GM04503 (cell line): ENCODE measurements around the gene SH2D5.
"Not testable (repeated sequence)": the region's sequence is repeated elsewhere in the genome, so short reads cannot be mapped to it uniquely, and the experiment has no call there.

Source experiments
- DNase-seq: peaks from one replicate; pipeline ENCODE4 v3.0.0-alpha.2; 2012; ENCODE audit warnings: low read depth

SH2D5 gene

DNA sequence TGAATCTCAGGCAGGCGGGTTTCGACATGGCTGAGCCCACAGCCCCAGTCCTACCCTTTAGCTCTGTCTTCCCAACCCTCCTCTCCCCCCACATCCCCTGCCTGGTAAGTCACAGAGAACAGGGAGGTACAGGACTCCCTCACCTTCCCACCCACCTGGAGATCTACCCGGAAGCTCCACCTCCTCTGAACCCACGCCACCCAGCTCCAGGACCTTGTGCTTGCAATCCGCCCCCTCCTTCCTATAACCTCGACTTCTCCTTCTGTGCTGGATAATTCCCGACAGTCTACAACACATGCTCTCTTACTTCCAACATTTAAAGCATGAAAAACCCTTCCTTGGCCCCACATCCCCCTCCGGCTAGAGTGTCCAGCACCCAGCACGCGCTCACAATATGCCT is 37.0 kb downstream of the SH2D5 start:
- no peak for DNase-seq

DNA sequence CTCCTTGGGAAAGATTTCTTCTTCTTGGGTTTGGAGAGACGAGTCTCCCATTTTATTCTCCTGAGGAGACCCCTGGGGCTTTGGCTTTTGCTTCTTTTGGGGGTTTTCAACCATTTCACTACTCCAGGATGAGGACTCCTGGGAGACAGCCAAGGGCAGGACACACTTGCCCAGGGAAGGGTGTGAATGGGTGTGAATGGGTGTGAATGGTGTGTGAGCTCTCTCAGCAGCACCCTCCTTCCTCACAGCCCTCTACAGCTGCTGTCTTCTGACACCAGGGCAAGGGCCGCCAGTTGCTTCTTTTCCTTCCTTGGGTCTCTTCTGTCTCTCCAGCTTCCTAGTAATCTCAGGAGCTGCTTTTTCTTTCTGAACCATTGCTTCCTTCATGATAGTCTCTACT is 38.9 kb downstream of the SH2D5 start:
- DNase-seq, result no peak

DNA sequence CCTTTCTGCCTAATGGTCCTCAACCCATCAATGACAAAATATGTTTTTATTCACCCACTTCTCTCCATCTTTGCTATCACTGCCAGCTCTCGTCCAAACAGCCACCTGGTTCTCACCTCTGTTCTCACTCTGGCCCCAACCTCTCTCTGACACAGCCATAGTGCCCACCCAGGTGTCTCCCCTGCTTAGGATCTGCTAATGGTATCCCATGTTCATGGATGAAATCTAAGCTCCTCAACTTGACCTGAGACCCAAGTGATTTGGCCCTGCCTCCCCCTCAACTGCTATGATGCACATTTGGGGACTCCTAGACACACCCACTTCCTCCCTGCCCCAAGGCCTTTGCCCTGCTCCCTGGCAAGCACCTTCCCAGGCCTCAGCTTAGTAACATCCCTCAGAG is 40.6 kb downstream of the SH2D5 start:
- no peak for DNase-seq

DNA sequence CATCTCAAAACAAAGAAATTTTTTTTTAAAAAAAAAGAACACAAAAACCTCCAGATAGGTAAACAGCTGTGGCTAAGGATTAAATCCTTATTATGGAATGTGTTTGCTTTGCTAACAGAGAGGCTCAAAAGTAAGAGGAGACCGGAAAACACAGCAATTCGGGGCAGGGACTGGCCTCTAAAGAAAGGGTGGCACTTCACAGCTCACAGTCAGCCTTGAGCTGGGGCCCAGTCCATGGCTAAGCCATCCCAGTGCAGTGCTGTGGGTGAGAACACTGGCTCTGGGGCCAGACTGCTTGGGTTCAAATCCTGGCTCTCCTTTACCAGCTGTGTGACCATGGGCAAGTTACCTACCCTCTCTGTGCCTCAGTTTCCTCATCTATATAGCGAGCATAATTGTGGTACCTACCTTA is 42.9 kb downstream of the SH2D5 start:
- no peak for DNase-seq

DNA sequence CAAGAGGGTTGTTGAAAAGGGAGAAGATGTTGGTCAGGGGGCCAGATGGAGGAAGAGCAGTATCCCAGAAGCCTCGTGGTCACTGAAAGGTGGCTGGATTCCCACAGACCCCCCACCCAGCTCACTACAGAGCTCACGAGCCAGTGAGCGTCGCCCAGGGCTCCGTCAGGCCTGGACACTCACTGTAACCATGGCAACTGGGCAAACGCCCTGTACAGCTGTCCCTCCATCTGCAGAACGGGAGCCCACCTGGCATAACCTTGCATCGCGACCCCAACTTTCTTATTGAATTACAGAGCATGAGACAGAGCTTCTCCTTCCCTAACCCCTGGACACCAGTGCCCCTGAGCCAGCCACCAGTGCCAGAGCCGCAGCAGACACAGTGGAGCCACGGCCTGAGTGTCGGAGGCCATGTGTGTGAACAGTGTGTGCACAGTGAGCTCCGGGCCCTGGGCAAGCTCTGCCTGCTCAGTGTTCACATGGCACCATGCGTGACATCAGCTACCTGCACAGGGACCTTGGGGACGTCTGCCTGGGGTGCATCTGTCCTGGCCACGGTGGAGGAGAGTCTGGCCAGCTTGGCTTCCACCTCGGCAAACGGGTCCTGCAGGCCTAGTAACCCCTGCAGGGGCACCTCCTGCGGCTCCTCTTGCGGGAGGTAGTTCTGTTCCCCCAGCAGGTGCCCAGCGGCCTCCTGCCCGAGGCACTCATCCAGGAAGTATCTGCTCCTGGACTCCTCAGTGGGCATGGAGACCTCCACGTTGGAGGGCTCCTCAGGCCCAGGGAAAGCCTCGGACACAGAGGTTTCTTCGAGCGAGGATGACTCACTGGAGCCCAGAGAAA is 45.4 kb downstream of the SH2D5 start:
- DNase-seq, result no peak

DNA sequence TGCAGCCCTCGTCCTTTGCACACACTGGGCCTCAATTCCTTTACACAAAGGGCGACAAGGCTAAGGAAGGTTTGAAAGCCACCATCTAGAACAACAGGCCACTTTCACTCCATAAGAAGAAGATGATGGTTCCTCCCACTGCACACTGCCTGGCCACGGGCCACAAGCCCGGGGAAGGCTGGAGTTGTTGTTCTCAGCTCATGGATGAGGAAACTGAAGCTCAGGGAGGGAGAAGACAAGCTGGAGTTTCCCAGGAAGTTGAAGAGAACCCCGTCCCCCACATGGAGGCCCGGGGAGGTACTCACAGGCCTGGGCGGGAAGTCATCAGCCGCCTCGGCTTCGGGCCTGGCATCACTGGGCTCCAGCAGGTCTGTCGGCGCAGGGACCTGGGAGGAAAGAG is 46.8 kb downstream of the SH2D5 start:
- no peak for DNase-seq

DNA sequence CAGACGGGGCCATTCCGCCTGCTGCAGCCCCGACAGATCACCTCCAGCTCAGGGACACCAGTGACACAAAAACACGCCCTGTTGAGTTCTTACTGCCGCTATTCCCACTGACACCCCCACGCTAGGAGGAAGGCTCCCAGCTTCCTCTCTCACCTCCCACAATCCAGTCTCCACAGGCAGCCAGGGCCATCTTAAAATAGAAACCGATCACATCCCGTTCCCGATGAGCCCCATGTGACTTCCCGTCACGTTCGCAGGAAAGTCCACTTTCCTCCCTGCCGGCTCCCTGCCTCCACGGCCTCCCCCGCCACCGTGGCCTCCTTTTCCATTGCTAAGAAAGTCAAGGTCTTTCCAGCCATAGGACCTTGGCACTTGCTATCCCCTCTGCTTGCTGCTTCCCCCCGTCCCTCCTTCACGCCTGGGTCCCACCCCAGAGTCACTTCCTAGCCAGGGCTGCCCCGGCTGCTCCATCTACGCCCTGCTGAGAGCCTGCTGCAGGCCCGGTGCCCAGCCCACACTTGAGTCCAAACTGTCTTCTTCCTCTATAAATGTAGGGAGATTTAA is 47.3 kb downstream of the SH2D5 start:
- DNase-seq, result no peak

DNA sequence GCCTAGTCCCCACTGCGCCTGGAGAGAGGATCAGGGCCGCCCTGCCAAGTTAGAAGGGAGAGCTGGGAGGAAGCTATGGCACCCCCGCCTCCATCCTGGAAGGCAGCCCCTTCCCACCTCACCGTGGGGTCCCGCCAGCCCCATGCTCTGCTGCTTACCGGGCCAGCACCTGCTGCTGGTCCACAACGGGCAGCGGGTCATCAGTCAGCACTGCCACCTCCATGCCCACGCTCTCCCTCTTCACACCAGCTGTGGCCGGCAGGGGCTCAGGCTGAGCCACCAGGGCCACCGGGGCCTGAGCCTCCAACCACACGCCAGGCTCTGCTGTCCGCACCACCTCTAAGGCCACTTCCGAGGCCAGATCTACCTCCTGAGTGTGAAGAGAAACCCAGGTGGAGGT is 47.9 kb downstream of the SH2D5 start:
- no peak for DNase-seq

DNA sequence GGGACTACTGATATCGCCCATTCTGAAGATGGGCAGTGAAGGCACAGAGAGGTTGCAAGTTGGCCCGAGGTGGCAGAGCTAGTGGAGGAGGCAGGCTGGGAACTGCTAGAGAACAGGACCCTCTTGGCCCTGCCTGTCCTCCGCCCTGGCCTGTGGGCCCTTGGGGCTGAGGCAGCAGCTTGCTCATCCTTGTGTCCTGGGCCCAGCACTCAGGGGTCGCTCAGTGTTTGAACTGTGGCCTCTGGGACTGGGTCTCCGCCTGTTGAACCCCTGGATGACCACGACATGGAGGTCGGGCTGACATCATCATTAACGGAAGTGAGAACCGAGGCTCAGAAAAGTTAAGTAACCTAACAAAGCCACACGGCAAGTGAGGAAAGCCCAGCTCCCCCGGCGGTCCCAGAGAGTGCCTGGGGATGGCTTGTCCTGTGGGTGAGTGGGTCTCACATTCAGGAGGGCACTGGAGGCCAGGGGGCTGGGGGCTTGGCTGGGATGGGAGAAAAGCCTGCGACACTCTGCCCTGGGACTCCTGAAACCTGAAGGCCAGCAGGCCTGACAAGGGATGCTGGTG is 48.4 kb downstream of the SH2D5 start:
- DNase-seq, result no peak

DNA sequence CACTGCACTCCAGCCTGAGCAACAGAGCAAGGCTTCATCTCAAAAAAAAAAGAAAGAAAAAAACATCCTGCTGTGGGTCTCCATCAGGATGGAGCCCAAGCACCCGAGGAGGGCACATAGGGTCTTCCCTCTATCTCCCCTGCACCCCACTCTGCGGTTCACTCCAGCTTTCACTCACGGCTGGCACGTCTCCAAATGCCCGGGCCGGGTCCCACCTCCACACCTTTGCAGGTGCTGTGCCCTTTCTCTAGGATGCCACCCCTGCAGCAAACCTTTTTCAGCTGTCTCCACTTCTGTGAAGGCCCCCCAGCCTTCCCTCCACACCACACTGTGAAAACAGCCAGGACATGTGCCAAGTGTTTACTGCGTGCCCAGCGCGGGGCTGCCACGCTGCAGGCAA is 48.9 kb downstream of the SH2D5 start:
- no peak for DNase-seq

DNA sequence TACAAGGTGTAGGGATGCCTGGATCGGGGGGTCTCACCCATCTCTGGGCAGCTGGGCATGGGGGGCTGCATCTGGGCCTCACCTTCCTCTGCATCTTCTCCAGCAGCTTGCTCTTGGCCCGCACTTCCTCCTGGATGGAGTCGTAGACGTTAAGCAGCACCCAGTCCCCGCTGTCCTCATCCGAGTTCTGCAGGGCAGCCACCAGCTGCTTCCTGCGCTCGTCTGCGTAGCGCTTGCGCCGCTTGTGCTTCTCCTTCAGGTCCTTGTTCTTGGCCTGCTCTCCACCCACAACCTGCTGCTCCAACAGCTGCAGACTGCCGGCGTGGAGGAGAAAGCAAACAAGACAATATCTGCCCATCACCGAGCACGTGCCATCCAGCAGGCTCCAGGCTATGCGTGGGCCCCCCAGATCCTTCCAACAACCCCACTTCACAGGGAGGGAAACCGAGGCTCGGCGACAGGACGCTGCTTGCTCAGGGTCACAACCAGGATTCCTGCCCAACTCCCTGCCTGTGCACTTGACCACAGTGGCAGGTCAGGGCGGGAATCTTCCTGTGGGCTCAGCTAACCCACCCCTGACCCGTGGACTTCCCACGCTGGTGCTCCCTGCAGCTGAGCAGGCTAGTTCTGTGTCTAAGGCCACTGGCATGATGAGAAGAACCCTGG is 49.8 kb downstream of the SH2D5 start:
- DNase-seq, result no peak

DNA sequence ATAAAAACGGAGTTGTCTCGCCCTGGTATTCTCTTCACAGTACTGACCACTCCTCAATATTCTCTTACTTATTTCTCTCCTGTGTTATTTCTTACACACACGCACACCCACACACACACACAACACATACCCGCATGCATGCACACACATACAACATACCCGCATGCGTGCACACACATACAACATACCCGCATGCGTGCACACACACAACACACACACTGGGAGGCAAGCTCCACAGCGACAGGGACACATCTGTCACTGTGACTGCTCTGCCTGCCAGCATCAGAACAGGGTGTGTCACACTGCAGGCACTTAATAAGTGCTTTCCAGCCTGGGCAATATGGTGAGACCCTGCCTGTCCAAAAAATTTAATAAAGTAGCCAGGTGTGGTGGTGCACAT is 50.5 kb downstream of the SH2D5 start:
- DNase-seq, result no peak

DNA sequence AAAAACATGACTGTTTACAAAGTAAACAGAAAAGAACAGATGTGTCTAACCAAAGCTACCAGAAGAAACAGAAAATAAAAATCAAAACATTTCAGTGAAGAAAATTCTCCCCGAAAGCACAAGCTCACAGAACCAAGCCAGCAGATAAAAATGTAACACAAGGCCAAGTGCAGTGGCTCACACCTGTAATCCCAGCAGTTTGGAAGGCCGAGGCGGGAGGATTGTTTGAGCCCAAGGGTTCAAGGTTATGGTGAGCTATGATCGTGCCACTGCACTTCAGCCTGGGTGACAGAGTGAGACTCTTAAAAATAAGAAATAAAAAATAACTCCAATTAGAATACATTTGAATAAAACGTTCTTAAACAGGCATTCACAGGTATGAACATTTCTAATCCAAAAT is 52.2 kb downstream of the SH2D5 start:
- DNase-seq, result no peak

DNA sequence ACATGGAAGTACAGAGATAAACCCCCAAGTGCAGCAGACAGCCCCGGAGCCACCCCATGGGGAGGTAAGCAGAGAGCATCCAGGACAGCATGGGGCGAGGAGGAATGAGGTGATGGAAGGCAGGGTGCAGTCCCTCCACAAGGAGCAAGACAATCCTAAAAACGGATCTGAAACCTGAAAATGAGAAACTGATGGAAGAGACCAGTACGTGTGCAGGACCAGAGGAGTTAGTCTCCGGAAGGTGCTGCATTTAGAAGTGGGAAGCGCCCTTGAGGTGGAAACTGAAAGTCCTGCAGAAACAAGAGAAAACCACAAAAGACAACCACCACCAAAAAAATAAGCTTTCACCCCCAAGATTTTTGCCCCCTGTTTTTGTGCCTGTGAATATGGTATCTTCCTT is 53.9 kb downstream of the SH2D5 start:
- DNase-seq, result no peak

DNA sequence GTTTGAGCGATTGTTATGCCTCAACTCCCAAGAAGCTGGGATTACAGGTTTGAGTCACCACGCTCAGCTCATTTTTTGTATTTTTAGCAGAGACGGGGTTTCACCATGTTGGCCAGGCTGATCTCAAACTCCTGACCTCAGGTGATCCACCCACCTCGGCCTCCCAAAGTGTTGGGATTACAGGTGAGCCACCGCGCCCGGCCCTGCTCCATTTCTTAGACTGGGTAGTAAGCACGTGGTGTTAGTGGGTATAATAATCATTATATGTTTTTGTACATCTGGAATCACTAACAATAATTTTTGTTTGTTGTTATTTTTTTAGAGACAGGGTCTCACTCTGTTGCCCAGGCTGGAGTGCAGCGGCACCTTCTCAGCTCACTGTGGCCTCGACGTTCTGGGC is 58.9 kb downstream of the SH2D5 start:
- DNase-seq, result not testable (repeated sequence)

DNA sequence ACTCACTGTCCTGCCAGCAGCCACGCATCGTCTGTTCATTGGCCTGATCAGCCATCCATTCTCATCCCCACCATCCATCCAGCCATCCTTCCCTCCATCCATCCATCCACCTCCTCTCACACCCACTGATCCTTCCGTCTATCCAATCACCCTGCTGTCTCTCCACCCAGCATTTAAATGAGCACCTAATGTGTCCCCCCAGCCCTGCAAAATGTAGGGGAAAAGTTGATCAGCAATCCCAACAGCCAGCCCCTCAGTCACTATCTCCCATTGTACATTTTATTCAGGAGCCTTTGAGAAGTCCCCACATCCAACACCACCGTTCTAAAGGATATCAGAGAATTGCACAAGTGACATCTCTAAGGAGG is 60.3 kb downstream of the SH2D5 start:
- DNase-seq, result no peak

DNA sequence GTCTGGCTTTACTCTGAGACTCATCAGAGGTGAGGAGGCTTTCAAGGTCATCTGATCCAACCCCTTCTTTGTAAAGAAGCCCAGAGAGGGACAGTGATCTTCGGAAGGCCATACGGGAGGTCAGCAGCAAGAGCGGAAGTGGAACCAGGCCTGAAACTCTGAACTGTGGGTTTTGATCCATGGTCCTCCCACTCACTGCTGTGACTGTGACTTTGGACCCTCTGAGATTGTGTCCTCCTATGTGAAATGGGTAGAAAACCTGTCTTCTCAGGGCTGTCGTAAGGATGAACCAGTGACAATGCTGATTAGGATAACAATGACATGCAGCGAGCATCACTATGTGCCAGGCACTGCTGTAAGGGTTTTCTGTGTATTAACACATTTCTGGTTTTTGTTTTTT is 61.6 kb downstream of the SH2D5 start:
- no peak for DNase-seq
